Gastroesophageal sphincter (tissue), 4 donors: ENCODE measurements around the gene ABI3BP. TPM values are rescaled to one million over a fixed set of nuclear protein-coding genes. Genes with fewer than 3 reads are reported as not detected.

Experiments used
- ATAC-seq: fragments of 150-250 bp; one replicate; pipeline ENCODE4 v1.9.1; 2016; ENCODE audit warnings: mild to moderate bottlenecking, moderate library complexity
- H3K27ac ChIP-seq, 4 donors: fragments of 200-600 bp; sonication (generic) in 3 of 4; 1 replicate in 3 of 4; 2 replicates in 1 of 4; pipeline ENCODE4 v1.5.1; 2016 to 2019
- H3K27me3 ChIP-seq: fragments of 200-600 bp; sonication (generic); one replicate; pipeline ENCODE4 v1.5.1; 2019
- H3K36me3 ChIP-seq, 2 donors: fragments of 200-600 bp; sonication (generic); one replicate each; pipeline ENCODE4 v1.5.1; 2019; ENCODE audit warnings: control low read depth in 1 of 2
- H3K4me1 ChIP-seq, 3 donors: fragments of 200-600 bp; sonication (generic); 1 replicate in 2 of 3; 2 replicates in 1 of 3; pipeline ENCODE4 v1.5.1; 2016 to 2019; ENCODE audit warnings: control low read depth in 2 of 3
- H3K4me3 ChIP-seq, 2 donors: fragments of 200-600 bp; sonication (generic); one replicate each; pipeline ENCODE4 v1.5.1; 2019; ENCODE audit warnings: mild to moderate bottlenecking in 1 of 2, moderate library complexity in 1 of 2
- H3K9me3 ChIP-seq, 3 donors: fragments of 200-600 bp; sonication (generic); one replicate each; pipeline ENCODE4 v1.5.1; 2017 to 2019; ENCODE audit warnings: control low read depth in 2 of 3
- CTCF ChIP-seq, 4 experiments: fragments of 200-600 bp in 2 of 4; fragments of 450-650 bp in 2 of 4; sonication (generic) in 1 of 4; IDR thresholded peaks; one replicate each; pipeline ENCODE4 v1.5.1; 2017 to 2019; ENCODE audit warnings: antibody characterized with exemption in 4 of 4, mild to moderate bottlenecking in 2 of 4, moderate library complexity in 2 of 4
- EP300 ChIP-seq: sonication (generic); formaldehyde crosslinking; IDR thresholded peaks from one replicate; pipeline ENCODE4 v1.6.1; 2017; ENCODE audit warnings: antibody characterized with exemption, mild to moderate bottlenecking
- POLR2A ChIP-seq, 2 donors: fragments of 450-650 bp; IDR thresholded peaks; one replicate each; pipeline ENCODE4 v1.6.1; 2017; ENCODE audit warnings: antibody characterized with exemption in 2 of 2, mild to moderate bottlenecking in 2 of 2, moderate library complexity in 1 of 2
- POLR2AphosphoS5 ChIP-seq: sonication (generic); formaldehyde crosslinking; IDR thresholded peaks from one replicate; pipeline ENCODE4 v1.6.1; 2017; ENCODE audit warnings: antibody characterized with exemption
- WGBS, 2 donors: methylation state at CpG; one replicate each; pipeline ENCODE4 v1.1.5; 2018; ENCODE audit warnings: low coverage in 1 of 2; 5-methylcytosine and 5-hydroxymethylcytosine counted together
- total RNA-seq, 4 donors: library from RNA; depleted of rRNA; stranded (reverse); fragments of >200 nt; gene quantifications; one replicate each; pipeline ENCODE4 v1.1.0, GENCODE V29; 2016

The ABI3BP gene
- total RNA-seq, 4 donors from 2014 or later = 59.6 to 158 (median 99.9) TPM

- Histone ChIP-seq H3K27ac (no peak overlapping the region), H3K4me1 (peaks cover 0 to 76% (median 6%) of the 10 kb centered on the region in 3 donors), H3K9me3 (no peaks in the 10 kb centered on the region), H3K36me3 (peaks cover 0 to 46% of the 10 kb centered on the region in 2 donors), H3K4me3 (no peak overlapping the region), H3K27me3 (no peaks in the 10 kb centered on the region)
- TF ChIP-seq POLR2A (IDR thresholded peaks at IDR 0.05) (no peak), EP300 (no peak), CTCF (IDR thresholded peaks at IDR 0.05) (no peak), POLR2AphosphoS5 (no peak)
- no peak for ATAC-seq
- 81 to 84% methylated on average over 2 of the region's 2 CpGs for WGBS, 2 donors
These were observed 276.2 kb downstream of the ABI3BP start for GRCh38 chr3:100717063-100717462.

DNA sequence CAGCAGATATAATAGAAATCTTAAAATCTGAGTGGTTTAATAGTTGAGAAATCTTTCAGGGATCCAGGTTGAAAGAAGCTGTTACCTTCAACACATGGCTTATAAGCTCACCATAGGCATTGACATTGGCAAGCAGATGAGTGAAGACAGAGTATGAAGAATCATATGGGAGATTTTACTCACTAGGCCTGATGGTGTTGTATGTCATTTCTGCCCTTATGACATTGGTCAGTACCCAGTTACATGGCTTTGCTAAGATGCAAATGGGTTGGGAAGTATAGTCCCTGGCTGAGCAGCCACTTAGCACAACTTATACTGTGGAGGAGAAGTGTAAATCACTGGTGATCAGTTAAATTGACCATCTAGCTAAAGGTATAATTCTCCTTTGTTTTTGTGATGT lies 278.0 kb downstream of the ABI3BP start:
- H3K9me3 ChIP-seq = no peaks in the 10 kb centered on the region
- no peak overlapping the region for H3K27ac ChIP-seq
- TF ChIP-seq EP300 = no peak
- no peak for TF ChIP-seq POLR2A (IDR thresholded peaks at IDR 0.05)
- no peak for TF ChIP-seq CTCF (IDR thresholded peaks at IDR 0.05)
- TF ChIP-seq POLR2AphosphoS5 = no peak
- H3K4me1 ChIP-seq = peaks cover 0 to 89% (median 23%) of the 10 kb centered on the region in 3 donors
- no peaks in the 10 kb centered on the region for H3K27me3 ChIP-seq
- H3K4me3 ChIP-seq = no peak overlapping the region
- H3K36me3 ChIP-seq = peaks cover 0 to 29% of the 10 kb centered on the region in 2 donors
- ATAC-seq = no peak

GRCh38 chr3:100710261-100710968 lies 282.8 kb downstream of the ABI3BP start:
- no peaks in the 10 kb centered on the region for H3K9me3 ChIP-seq
- WGBS, 2 donors = 8 to 25% methylated on average over 6 to 8 of the region's 8 CpGs
- H3K27ac ChIP-seq = peak overlapping the region; percentile 88 to 99 (median 95)
- ATAC-seq = no peak
- H3K27me3 ChIP-seq = no peaks in the 10 kb centered on the region
- no peak for TF ChIP-seq POLR2A (IDR thresholded peaks at IDR 0.05)
- TF ChIP-seq EP300 = no peak
- peak in 1 of 4 experiments; percentile 23 for TF ChIP-seq CTCF (IDR thresholded peaks at IDR 0.05)
- peaks cover 0 to 57% (median 23%) of the 10 kb centered on the region in 3 donors for H3K4me1 ChIP-seq
- H3K36me3 ChIP-seq = peaks cover 0 to 20% of the 10 kb centered on the region in 2 donors
- H3K4me3 ChIP-seq = peak overlapping the region; percentile 84 to 88

DNA sequence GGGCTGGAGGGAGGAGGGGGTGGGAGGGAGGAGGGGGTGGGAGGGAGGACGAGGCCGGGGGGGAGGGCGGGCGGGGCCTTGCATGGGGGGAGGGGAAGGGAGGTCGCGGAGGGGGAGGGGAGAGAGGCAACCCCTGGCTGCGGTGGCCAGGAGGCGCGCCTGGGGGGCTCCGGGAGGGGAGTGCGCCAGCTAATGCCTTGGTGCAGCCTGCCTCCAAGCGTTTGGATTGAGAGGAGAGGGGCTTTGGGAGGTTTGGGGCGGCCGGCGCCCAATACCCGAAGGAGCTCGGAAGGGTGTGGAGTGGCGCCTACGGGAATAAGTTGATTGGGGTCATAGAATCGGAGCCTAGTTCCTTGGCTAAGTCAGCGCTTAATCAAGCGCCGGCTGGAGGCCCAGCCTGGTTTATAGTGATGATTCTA lies 283.4 kb downstream of the ABI3BP start:
- Histone ChIP-seq H3K4me1 (peaks cover 0 to 52% (median 18%) of the 10 kb centered on the region in 3 donors), H3K36me3 (peaks cover 0 to 14% of the 10 kb centered on the region in 2 donors), H3K27me3 (no peaks in the 10 kb centered on the region), H3K4me3 (peak overlapping the region; percentile 84 to 88), H3K27ac (peak overlapping the region; percentile 88 to 99 (median 95)), H3K9me3 (no peaks in the 10 kb centered on the region)
- TF ChIP-seq POLR2A (IDR thresholded peaks at IDR 0.05) (no peak), EP300 (no peak), POLR2AphosphoS5 (peak; percentile 3), CTCF (IDR thresholded peaks at IDR 0.05) (peak in 1 of 4 experiments; percentile 18)
- 0% methylated on average over 17 of the region's 23 CpGs; no CpG with 5 or more reads in 1 of the 2 donors for WGBS, 2 donors
- no peak for ATAC-seq
